HepG2 (cell line): ENCODE data around the gene ZBED5. TPM values are rescaled to one million over a fixed set of nuclear protein-coding genes. Genes with fewer than 3 reads are reported as not detected.

ENCODE experiments used
- DMTF1 ChIP-seq: sonication (generic); formaldehyde crosslinking; IDR thresholded peaks from 2 replicates; pipeline ENCODE4 v1.4.0; 2020; ENCODE audit warnings: mild to moderate bottlenecking, missing genetic modification reagents
- E2F1 ChIP-seq: sonication (generic); formaldehyde crosslinking; IDR thresholded peaks from 2 replicates; pipeline ENCODE4 v1.5.0; 2020; ENCODE audit warnings: missing genetic modification reagents
- ETV5 ChIP-seq: IDR thresholded peaks from 2 replicates; pipeline ENCODE4 v1.6.1; 2018; ENCODE audit warnings: missing biosample characterization, missing genetic modification reagents, inconsistent platforms, borderline replicate concordance
- HNRNPK ChIP-seq: fragments of 200-400 bp; formaldehyde crosslinking; IDR thresholded peaks from 2 replicates; pipeline ENCODE4 v1.6.1; 2018; ENCODE audit warnings: low read length, low read depth, moderate library complexity, mild to moderate bottlenecking; ENCODE audit not compliant: poor library complexity, severe bottlenecking
- NFRKB ChIP-seq: fragments of 450-650 bp; IDR thresholded peaks from 2 replicates; pipeline ENCODE4 v1.6.1; 2017
- NR0B2 ChIP-seq: sonication (generic); formaldehyde crosslinking; IDR thresholded peaks from 2 replicates; pipeline ENCODE4 v1.4.0; 2020; ENCODE audit warnings: mild to moderate bottlenecking, missing genetic modification reagents
- REPIN1 ChIP-seq: sonication (generic); formaldehyde crosslinking; IDR thresholded peaks from 2 replicates; pipeline ENCODE4 v1.8.0; 2022; ENCODE audit warnings: missing genetic modification reagents, low read depth, mild to moderate bottlenecking, borderline replicate concordance
- RXRB ChIP-seq: IDR thresholded peaks from 2 replicates; pipeline ENCODE4 v1.6.1; 2016; ENCODE audit warnings: borderline replicate concordance, missing genetic modification reagents, missing compliant biosample characterization
- SALL1 ChIP-seq: sonication (generic); formaldehyde crosslinking; IDR thresholded peaks from 2 replicates; pipeline ENCODE4 v1.8.0; 2022; ENCODE audit warnings: mild to moderate bottlenecking, missing genetic modification reagents
- ZMAT5 ChIP-seq: sonication (generic); formaldehyde crosslinking; IDR thresholded peaks from 2 replicates; pipeline ENCODE4 v1.5.0; 2020; ENCODE audit warnings: mild to moderate bottlenecking, low read depth, missing genetic modification reagents, borderline replicate concordance
- ZNF205 ChIP-seq: IDR thresholded peaks from 2 replicates; pipeline ENCODE4 v1.6.1; 2018; ENCODE audit warnings: missing biosample characterization, missing genetic modification reagents
- ZNF224 ChIP-seq: sonication (generic); formaldehyde crosslinking; IDR thresholded peaks from 2 replicates; pipeline ENCODE4 v1.5.0; 2020; ENCODE audit warnings: mild to moderate bottlenecking, missing genetic modification reagents
- ZNF280B ChIP-seq: sonication (generic); formaldehyde crosslinking; IDR thresholded peaks from 2 replicates; pipeline ENCODE4 v1.5.0; 2020; ENCODE audit warnings: missing genetic modification reagents, mild to moderate bottlenecking, borderline replicate concordance
- ZNF563 ChIP-seq: sonication (generic); formaldehyde crosslinking; IDR thresholded peaks from 2 replicates; pipeline ENCODE4 v1.8.0; 2022; ENCODE audit warnings: mild to moderate bottlenecking, moderate library complexity, missing genetic modification reagents
- ZNF574 ChIP-seq: sonication (generic); formaldehyde crosslinking; IDR thresholded peaks from 2 replicates; pipeline ENCODE4 v1.4.0; 2020; ENCODE audit warnings: missing genetic modification reagents
- polyA plus RNA-seq, 8 experiments: library from polyadenylated mRNA; depleted of rRNA in 3 of 8; stranded (reverse) in 7 of 8; unstranded in 1 of 8; fragments of >200 nt; fragmentation: Illumina TruSeq in 4 of 8; extraction: Trizol in 4 of 8; gene quantifications; 2 replicates each; pipeline versions ENCODE4 v1.2.1 to v1.2.3, GENCODE V29; 2011 to 2016; ENCODE audit warnings: low read depth in 4 of 8, missing spikeins in 1 of 8, mixed read lengths in 1 of 8; ENCODE audit not compliant: insufficient read depth in 1 of 8
- total RNA-seq, 5 experiments: library from RNA; depleted of rRNA; stranded (reverse); fragments of >200 nt; fragmentation: Illumina TruSeq; extraction: Trizol; gene quantifications; 2 replicates each; pipeline ENCODE4 v1.2.3, GENCODE V29; 2016; ENCODE audit warnings: low read depth in 1 of 5
- TF ChIP-seq, protein P1 (sequence below), 2 experiments: sonication (generic) in 1 of 2; formaldehyde crosslinking in 1 of 2; IDR thresholded peaks; 2 replicates each; pipeline versions ENCODE4 v1.5.1 to v1.6.1; 2011 to 2020; ENCODE audit warnings: borderline replicate concordance in 1 of 2, low read depth in 1 of 2, low read length in 1 of 2, mild to moderate bottlenecking in 1 of 2, missing genetic modification reagents in 1 of 2, moderate library complexity in 1 of 2

ZBED5 gene
- total and polyA plus RNA-seq, 2 of the 13 experiments (the other 11 are each of a cell fraction or from before 2014, with no cell fraction given) = 18.2 to 38.6 TPM

GRCh38 chr11:10857709-10858438, at the start of gene ZBED5 (continued):
- no peak for TF ChIP-seq DMTF1 (CRISPR knock-in tag)
- peak; percentile 16 for TF ChIP-seq HNRNPK
- TF ChIP-seq NFRKB = peak; percentile 49; the same call in 1 of the 2 replicates
- peak; percentile 55 for TF ChIP-seq SALL1 (CRISPR knock-in tag)
- no peak for TF ChIP-seq ZNF280B (CRISPR knock-in tag)
- TF ChIP-seq ZNF563 (CRISPR knock-in tag) = 0 out of 2 replicates have a peak, but pooled peaks have one; percentile 5
- peak; percentile 8; the same call in 1 of the 2 replicates for TF ChIP-seq RXRB
- TF ChIP-seq ZNF224 (CRISPR knock-in tag) = no peak
- no peak; the same call in 1 of the 2 replicates for TF ChIP-seq ETV5 (CRISPR knock-in tag)
- TF ChIP-seq, protein P1, sequence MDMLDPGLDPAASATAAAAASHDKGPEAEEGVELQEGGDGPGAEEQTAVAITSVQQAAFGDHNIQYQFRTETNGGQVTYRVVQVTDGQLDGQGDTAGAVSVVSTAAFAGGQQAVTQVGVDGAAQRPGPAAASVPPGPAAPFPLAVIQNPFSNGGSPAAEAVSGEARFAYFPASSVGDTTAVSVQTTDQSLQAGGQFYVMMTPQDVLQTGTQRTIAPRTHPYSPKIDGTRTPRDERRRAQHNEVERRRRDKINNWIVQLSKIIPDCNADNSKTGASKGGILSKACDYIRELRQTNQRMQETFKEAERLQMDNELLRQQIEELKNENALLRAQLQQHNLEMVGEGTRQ (IDR thresholded peaks at IDR 0.05; ENCODE audit: low read depth, low read length) = no peak
- TF ChIP-seq, protein P1 (CRISPR knock-in tag; IDR thresholded peaks at IDR 0.05; ENCODE audit: borderline replicate concordance) = no peak
- no peak for TF ChIP-seq REPIN1 (CRISPR knock-in tag)
- 0 out of 2 replicates have a peak, but pooled peaks have one; percentile 33 for TF ChIP-seq E2F1 (CRISPR knock-in tag)
- no peak for TF ChIP-seq ZMAT5 (CRISPR knock-in tag)
- no peak for TF ChIP-seq NR0B2 (CRISPR knock-in tag)
- TF ChIP-seq ZNF574 = peak; percentile 67
- no peak; the same call in none of the 2 replicates for TF ChIP-seq ZNF205 (CRISPR knock-in tag)
